IMR-90 (cell line): ENCODE data around the gene CRYBB1. TPM values are rescaled to one million over a fixed set of nuclear protein-coding genes. Genes with fewer than 3 reads are reported as not detected.

Experiments
- ATAC-seq: fragments of 200-7000 bp; cut with Tn5 transposase; 2 replicates; pipeline ENCODE4 v1.9.1; 2020; ENCODE audit warnings: low read depth, mild to moderate bottlenecking, moderate library complexity
- BruUV-seq: library from RNA; stranded (reverse); fragments of 400-500 nt; replicated peaks from 2 replicates; lab custom pipeline; 2021; lab: Mats Ljungman, UMichigan
- CTCF ChIA-PET: fragments of 300-600 bp; formaldehyde crosslinking; extraction: SDS; loops from one replicate; lab custom pipeline; 2021; ENCODE audit warnings: antibody characterized with exemption; lab: Yijun Ruan, JAX
- POLR2A ChIA-PET: fragments of 300-600 bp; sonication (Branson Sonifier 250); formaldehyde crosslinking; loops from one replicate; lab custom pipeline; 2022; ENCODE audit warnings: antibody characterized with exemption; ENCODE audit not compliant: unreplicated experiment; lab: Charles Lee
- DNase-seq: peaks from one replicate; pipeline ENCODE4 v3.0.0; 2013
- H2AFZ ChIP-seq: replicated peaks from 2 replicates; pipeline ENCODE3; 2013; ENCODE audit warnings: low read length, mild to moderate bottlenecking; ENCODE audit not compliant: poor library complexity
- H2AK5ac ChIP-seq: 2 replicates; pipeline ENCODE4 v1.6.1; 2013; ENCODE audit warnings: low read depth, low read length, inconsistent platforms
- H2AK9ac ChIP-seq: replicated peaks from 2 replicates; pipeline ENCODE3; 2013; ENCODE audit warnings: mild to moderate bottlenecking, low read depth, low read length, moderate library complexity; ENCODE audit not compliant: poor library complexity
- H2BK120ac ChIP-seq: 2 replicates; pipeline ENCODE4 v1.6.1; 2013; ENCODE audit warnings: low read depth, low read length, inconsistent platforms
- H2BK15ac ChIP-seq: 3 replicates; pipeline ENCODE4 v1.6.1; 2013; ENCODE audit warnings: low read depth, low read length, inconsistent platforms
- H2BK20ac ChIP-seq: 2 replicates; pipeline ENCODE4 v1.6.1; 2013; ENCODE audit warnings: low read depth, mild to moderate bottlenecking, inconsistent platforms, low read length, moderate library complexity
- H2BK5ac ChIP-seq: 2 replicates; pipeline ENCODE4 v1.6.1; 2013; ENCODE audit warnings: mild to moderate bottlenecking, low read depth, low read length, inconsistent platforms; ENCODE audit not compliant: poor library complexity, severe bottlenecking
- H3K14ac ChIP-seq: replicated peaks from 2 replicates; pipeline ENCODE4 v1.6.1; 2013; ENCODE audit warnings: low read depth, low read length, inconsistent platforms
- H3K18ac ChIP-seq: 2 replicates; pipeline ENCODE4 v1.6.1; 2013; ENCODE audit warnings: low read depth, low read length, control low read depth
- H3K23ac ChIP-seq: 2 replicates; pipeline ENCODE4 v1.6.1; 2013; ENCODE audit warnings: low read depth, low read length, inconsistent platforms
- H3K27ac ChIP-seq: 2 replicates; pipeline ENCODE4 v1.5.1; 2013; ENCODE audit warnings: mild to moderate bottlenecking, control low read depth, low read length; ENCODE audit not compliant: insufficient read depth
- H3K27me3 ChIP-seq: 2 replicates; pipeline ENCODE4 v1.6.1; 2013; ENCODE audit warnings: low read length; ENCODE audit not compliant: control insufficient read depth, insufficient read depth
- H3K36me3 ChIP-seq: 2 replicates; pipeline ENCODE4 v1.6.1; 2013; ENCODE audit warnings: low read length, mixed read lengths; ENCODE audit not compliant: control insufficient read depth, insufficient read depth
- H3K4ac ChIP-seq: 2 replicates; pipeline ENCODE4 v1.6.1; 2013; ENCODE audit warnings: low read depth, low read length, inconsistent platforms
- H3K4me1 ChIP-seq: 2 replicates; pipeline ENCODE4 v1.6.1; 2013; ENCODE audit warnings: low read length, mixed read lengths; ENCODE audit not compliant: control insufficient read depth, insufficient read depth
- H3K4me2 ChIP-seq: 2 replicates; pipeline ENCODE4 v1.6.1; 2013; ENCODE audit warnings: low read depth, mild to moderate bottlenecking, control low read depth, low read length, moderate library complexity
- H3K4me3 ChIP-seq: 2 replicates; pipeline ENCODE4 v1.5.1; 2013; ENCODE audit warnings: low read depth, mild to moderate bottlenecking, control low read depth, low read length, moderate library complexity; ENCODE audit not compliant: insufficient read depth
- H3K56ac ChIP-seq: 2 replicates; pipeline ENCODE4 v1.6.1; 2013; ENCODE audit warnings: low read length, inconsistent platforms; ENCODE audit not compliant: insufficient read depth; ENCODE audit errors: extremely low read depth
- H3K79me1 ChIP-seq, 2 experiments: 2 replicates each; pipeline ENCODE4 v1.6.1; 2013; ENCODE audit warnings: low read length in 2 of 2, inconsistent platforms in 1 of 2, low read depth in 1 of 2
- H3K9ac ChIP-seq: 2 replicates; pipeline ENCODE4 v1.6.1; 2013; ENCODE audit warnings: low read depth, low read length, control low read depth
- H3K9me1 ChIP-seq: 2 replicates; pipeline ENCODE4 v1.6.1; 2013; ENCODE audit warnings: low read length, inconsistent platforms; ENCODE audit not compliant: insufficient read depth
- H3K9me3 ChIP-seq: 2 replicates; pipeline ENCODE4 v1.6.1; 2013; ENCODE audit warnings: low read length; ENCODE audit not compliant: control insufficient read depth, insufficient read depth
- H4K20me1 ChIP-seq: 2 replicates; pipeline ENCODE4 v1.6.1; 2013; ENCODE audit warnings: low read length, inconsistent platforms; ENCODE audit not compliant: insufficient read depth
- H4K5ac ChIP-seq: 2 replicates; pipeline ENCODE4 v1.6.1; 2013; ENCODE audit warnings: mild to moderate bottlenecking, low read depth, low read length, control low read depth
- H4K8ac ChIP-seq, 2 experiments: 2 replicates each; pipeline ENCODE4 v1.6.1; 2013; ENCODE audit warnings: low read depth in 2 of 2, low read length in 2 of 2, control low read depth in 1 of 2, inconsistent platforms in 1 of 2
- H4K91ac ChIP-seq: 2 replicates; pipeline ENCODE4 v1.6.1; 2013; ENCODE audit warnings: low read depth, low read length, inconsistent platforms; ENCODE audit not compliant: insufficient read depth
- CEBPB ChIP-seq: IDR thresholded peaks from 2 replicates; pipeline ENCODE4 v1.6.1; 2012; ENCODE audit warnings: low read depth, low read length, improper control_type of control experiment
- CHD1 ChIP-seq: IDR thresholded peaks from 2 replicates; pipeline ENCODE4 v1.6.1; 2012; ENCODE audit warnings: low read depth, low read length, improper control_type of control experiment
- CTCF ChIP-seq: conservative IDR thresholded peaks from 2 replicates; pipeline ENCODE4 v1.5.1; 2012; ENCODE audit warnings: mild to moderate bottlenecking, low read depth, low read length, improper control_type of control experiment
- ELK1 ChIP-seq: fragments of 150-350 bp; IDR thresholded peaks from 2 replicates; pipeline ENCODE4 v1.6.1; 2016; ENCODE audit warnings: low read depth, mild to moderate bottlenecking, low read length, moderate library complexity, borderline replicate concordance
- FOS ChIP-seq: fragments of 150-350 bp; IDR thresholded peaks from 2 replicates; pipeline ENCODE4 v1.6.1; 2016; ENCODE audit warnings: low read depth, low read length
- NFE2L2 ChIP-seq: fragments of 150-350 bp; IDR thresholded peaks from 2 replicates; pipeline ENCODE4 v1.6.1; 2016; ENCODE audit warnings: low read depth, mild to moderate bottlenecking, low read length
- POLR2A ChIP-seq: IDR thresholded peaks from 2 replicates; pipeline ENCODE4 v1.6.1; 2012; ENCODE audit warnings: mild to moderate bottlenecking, low read depth, low read length
- SMC3 ChIP-seq: fragments of 150-350 bp; IDR thresholded peaks from 2 replicates; pipeline ENCODE4 v1.6.1; 2016; ENCODE audit warnings: low read depth, mild to moderate bottlenecking, antibody characterized with exemption, low read length, moderate library complexity
- USF2 ChIP-seq: fragments of 150-350 bp; IDR thresholded peaks from 2 replicates; pipeline ENCODE4 v1.6.1; 2017; ENCODE audit warnings: mild to moderate bottlenecking, antibody characterized with exemption, low read length, low read depth
- WGBS, 2 experiments: methylation state at CpG; one replicate each; pipeline versions ENCODE4 v1.1.5 to v1.1.7; 2013; ENCODE audit warnings: missing lambda C conversion rate in 2 of 2; ENCODE audit not compliant: insufficient read length in 1 of 2; ENCODE audit errors: extremely low coverage in 2 of 2; 5-methylcytosine and 5-hydroxymethylcytosine counted together
- dilution Hi-C: fragments of 300-500 bp; cut with HindIII; formaldehyde crosslinking; loops from one replicate; pipeline ENCODE4 v1.14.3; 2018; ENCODE audit warnings: low sequenced_read_pairs; ENCODE audit not compliant: unreplicated experiment
- in situ Hi-C: fragments of 300-500 bp; cut with MboI; formaldehyde crosslinking; loops from 3 replicates; pipeline ENCODE4 v1.14.3; 2019; ENCODE audit warnings: low sequenced_read_pairs, inconsistent platforms, mixed read lengths
- intact Hi-C: fragments of 100-400 bp; cut with micrococcal nuclease; formaldehyde crosslinking; loops from 2 replicates; pipeline ENCODE4 v1.10.0; 2022
- polyA plus RNA-seq, 3 experiments: library from polyadenylated mRNA; depleted of rRNA; stranded (reverse); fragments of >200 nt; gene quantifications; 2 replicates each; pipeline ENCODE4 v1.2.3, GENCODE V29; 2012; ENCODE audit warnings: low replicate concordance in 1 of 3
- total RNA-seq: library from RNA; depleted of rRNA; stranded (reverse); fragments of >200 nt; gene quantifications from 2 replicates; pipeline ENCODE4 v1.2.3, GENCODE V29; 2012

Gene CRYBB1
- total and polyA plus RNA-seq, 2 of the 4 experiments (the other 2 are of a cell fraction), result not detected

- no peak overlapping the region for H2AK9ac ChIP-seq
- no peak overlapping the region for H3K4me3 ChIP-seq
- BruUV-seq, result no TSS peak
- intact Hi-C loops, result no loop called here
- TF ChIP-seq CTCF, result no peak
- TF ChIP-seq ELK1, result no peak
- TF ChIP-seq USF2, result no peak
- no peak for TF ChIP-seq SMC3
- TF ChIP-seq CHD1, result no peak
- no peak for TF ChIP-seq CEBPB
- no peak for TF ChIP-seq FOS
- no peak for TF ChIP-seq NFE2L2
- no peak for TF ChIP-seq POLR2A
- no peak overlapping the region for H2BK5ac ChIP-seq
- H3K79me1 ChIP-seq, result no peaks in the 10 kb centered on the region
- no peak overlapping the region for H3K23ac ChIP-seq
- no peak overlapping the region for H2AK5ac ChIP-seq
- peaks cover 17% of the 10 kb centered on the region for H3K27me3 ChIP-seq
- no peaks in the 10 kb centered on the region for H4K20me1 ChIP-seq
- ChIA-PET CTCF (no interaction called here), POLR2A (no interaction called here)
- H3K14ac ChIP-seq, result no peak overlapping the region
- H3K18ac ChIP-seq, result no peak overlapping the region
- H3K4ac ChIP-seq, result no peak overlapping the region
- dilution Hi-C loops, result no loop called here
- 50% methylated on average over 2 of the region's 8 CpGs; no CpG with 5 or more reads in 1 of the 2 experiments for WGBS, 2 experiments
- H3K27ac ChIP-seq, result no peak overlapping the region
- ATAC-seq (no peak), DNase-seq (no peak)
- H3K9me1 ChIP-seq, result no peaks in the 10 kb centered on the region
- no peak overlapping the region for H3K9ac ChIP-seq
- no peak overlapping the region for H3K4me2 ChIP-seq
- no peak overlapping the region for H3K56ac ChIP-seq
- no peak overlapping the region for H4K5ac ChIP-seq
- in situ Hi-C loops, result no loop called here
- H4K91ac ChIP-seq, result no peak overlapping the region
- no peaks in the 10 kb centered on the region for H3K9me3 ChIP-seq
- H4K8ac ChIP-seq, result no peak overlapping the region
- H3K4me1 ChIP-seq, result no peaks in the 10 kb centered on the region
- H2BK15ac ChIP-seq, result no peak overlapping the region
- peak overlapping the region; percentile 34 for H2AFZ ChIP-seq
- H2BK20ac ChIP-seq, result no peak overlapping the region
- no peak overlapping the region for H2BK120ac ChIP-seq
- no peaks in the 10 kb centered on the region for H3K36me3 ChIP-seq
Measured at GRCh38 chr22:26632422-26633155, 14.8 kb upstream of the CRYBB1 start.
